Fibroblast of lung (primary cell): ENCODE data around the gene DRICH1. TPM values are rescaled to one million over a fixed set of nuclear protein-coding genes. Genes with fewer than 3 reads are reported as not detected.
"Not testable (repeated sequence)": the region's sequence is repeated elsewhere in the genome, so short reads cannot be mapped to it uniquely, and the experiment has no call there.

Source experiments
- DNase-seq, 2 donors: peaks; one replicate each; pipeline versions ENCODE4 v3.0.0 to v3.0.0-alpha.2; 2010; ENCODE audit warnings: low read depth in 2 of 2
- H2AFZ ChIP-seq: 2 replicates; pipeline ENCODE4 v1.5.1; 2012; ENCODE audit warnings: low read length, control low read depth, inconsistent platforms
- H3K27ac ChIP-seq: 2 replicates; pipeline ENCODE4 v1.5.1; 2011; ENCODE audit warnings: low read length, control low read depth; ENCODE audit not compliant: insufficient read depth
- H3K27me3 ChIP-seq: 2 replicates; pipeline ENCODE4 v1.5.1; 2011; ENCODE audit warnings: mild to moderate bottlenecking, low read length; ENCODE audit not compliant: control insufficient read depth, insufficient read depth
- H3K36me3 ChIP-seq: 2 replicates; pipeline ENCODE4 v1.5.1; 2011; ENCODE audit warnings: low read length; ENCODE audit not compliant: control insufficient read depth, insufficient read depth
- H3K4me1 ChIP-seq: 2 replicates; pipeline ENCODE4 v1.5.1; 2011; ENCODE audit warnings: low read length; ENCODE audit not compliant: control insufficient read depth, insufficient read depth; ENCODE audit errors: extremely low read depth
- H3K4me2 ChIP-seq: 2 replicates; pipeline ENCODE4 v1.5.1; 2011; ENCODE audit warnings: low read length, control low read depth; ENCODE audit not compliant: insufficient read depth; ENCODE audit errors: extremely low read depth
- H3K4me3 ChIP-seq, 4 experiments: fragments of 200-600 bp in 1 of 4; sonication (generic) in 1 of 4; replicated peaks in 1 of 4; 2 replicates each; pipeline ENCODE4 v1.5.1; 2011 to 2016; ENCODE audit warnings: low read length in 4 of 4, low read depth in 3 of 4, mild to moderate bottlenecking in 3 of 4, control low read depth in 2 of 4, inconsistent platforms in 1 of 4, mixed read lengths in 1 of 4; ENCODE audit not compliant: insufficient read depth in 1 of 4; ENCODE audit errors: control extremely low read depth in 1 of 4
- H3K79me2 ChIP-seq: 2 replicates; pipeline ENCODE4 v1.5.1; 2012; ENCODE audit warnings: mild to moderate bottlenecking, low read length, inconsistent platforms; ENCODE audit not compliant: control insufficient read depth, insufficient read depth
- H3K9ac ChIP-seq: 2 replicates; pipeline ENCODE4 v1.5.1; 2011; ENCODE audit warnings: mild to moderate bottlenecking, low read length, control low read depth; ENCODE audit not compliant: insufficient read depth
- H3K9me3 ChIP-seq: 2 replicates; pipeline ENCODE4 v1.5.1; 2012; ENCODE audit warnings: low read depth, low read length; ENCODE audit not compliant: control insufficient read depth, insufficient read depth
- H4K20me1 ChIP-seq: 2 replicates; pipeline ENCODE4 v1.5.1; 2011; ENCODE audit warnings: low read length; ENCODE audit not compliant: control insufficient read depth, insufficient read depth; ENCODE audit errors: extremely low read depth
- EZH2 ChIP-seq: IDR thresholded peaks from 2 replicates; pipeline ENCODE4 v1.5.1; 2012; ENCODE audit warnings: low read length, control low read depth, mild to moderate bottlenecking; ENCODE audit errors: missing control alignments
- polyA plus RNA-seq, 2 donors: library from polyadenylated mRNA; depleted of rRNA in 1 of 2; stranded (reverse) in 1 of 2; unstranded in 1 of 2; fragments of >200 nt; gene quantifications; 2 replicates each; pipeline ENCODE4 v1.2.1, GENCODE V29; 2011 to 2012; ENCODE audit warnings: missing spikeins in 1 of 2
- total RNA-seq: library from RNA; depleted of rRNA; stranded (reverse); fragments of >200 nt; gene quantifications from 2 replicates; pipeline ENCODE4 v1.2.1, GENCODE V29; 2014
- TF ChIP-seq, protein P1 (sequence below), 2 donors: IDR thresholded peaks in 1 of 2; conservative IDR thresholded peaks in 1 of 2; 1 replicate in 1 of 2; 2 replicates in 1 of 2; pipeline ENCODE4 v1.5.1; 2011 to 2012; ENCODE audit warnings: low read length in 2 of 2, control low read depth in 1 of 2, inconsistent platforms in 1 of 2, low read depth in 1 of 2, mild to moderate bottlenecking in 1 of 2

Gene DRICH1
- total and polyA plus RNA-seq, 2 donors (not counting 1 experiment from before 2014, with no cell fraction given), result not detected

- H4K20me1 ChIP-seq, result no peaks in the 10 kb centered on the region
- no peaks in the 10 kb centered on the region for H3K36me3 ChIP-seq
- H3K4me1 ChIP-seq, result no peaks in the 10 kb centered on the region
- TF ChIP-seq, protein P1, sequence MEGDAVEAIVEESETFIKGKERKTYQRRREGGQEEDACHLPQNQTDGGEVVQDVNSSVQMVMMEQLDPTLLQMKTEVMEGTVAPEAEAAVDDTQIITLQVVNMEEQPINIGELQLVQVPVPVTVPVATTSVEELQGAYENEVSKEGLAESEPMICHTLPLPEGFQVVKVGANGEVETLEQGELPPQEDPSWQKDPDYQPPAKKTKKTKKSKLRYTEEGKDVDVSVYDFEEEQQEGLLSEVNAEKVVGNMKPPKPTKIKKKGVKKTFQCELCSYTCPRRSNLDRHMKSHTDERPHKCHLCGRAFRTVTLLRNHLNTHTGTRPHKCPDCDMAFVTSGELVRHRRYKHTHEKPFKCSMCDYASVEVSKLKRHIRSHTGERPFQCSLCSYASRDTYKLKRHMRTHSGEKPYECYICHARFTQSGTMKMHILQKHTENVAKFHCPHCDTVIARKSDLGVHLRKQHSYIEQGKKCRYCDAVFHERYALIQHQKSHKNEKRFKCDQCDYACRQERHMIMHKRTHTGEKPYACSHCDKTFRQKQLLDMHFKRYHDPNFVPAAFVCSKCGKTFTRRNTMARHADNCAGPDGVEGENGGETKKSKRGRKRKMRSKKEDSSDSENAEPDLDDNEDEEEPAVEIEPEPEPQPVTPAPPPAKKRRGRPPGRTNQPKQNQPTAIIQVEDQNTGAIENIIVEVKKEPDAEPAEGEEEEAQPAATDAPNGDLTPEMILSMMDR (conservative IDR thresholded peaks at IDR 0.05 in 1 of 2, IDR thresholded peaks at IDR 0.05 in 1 of 2; ENCODE audit: low read depth in 1 of 2, low read length in 2 of 2), result no peak
- no peak for TF ChIP-seq EZH2
- H3K9me3 ChIP-seq, result no peaks in the 10 kb centered on the region
- no peak overlapping the region for H2AFZ ChIP-seq
- no peak overlapping the region for H3K27ac ChIP-seq
- no peak for DNase-seq
- H3K9ac ChIP-seq, result no peak overlapping the region
- H3K4me2 ChIP-seq, result no peak overlapping the region
- H3K79me2 ChIP-seq, result no peaks in the 10 kb centered on the region
- no peak overlapping the region for H3K4me3 ChIP-seq
- H3K27me3 ChIP-seq, result no peaks in the 10 kb centered on the region
Measured at GRCh38 chr22:23673826-23674690, 41.9 kb upstream of the DRICH1 start.

- no peaks in the 10 kb centered on the region for H3K36me3 ChIP-seq
- no peak overlapping the region for H3K4me3 ChIP-seq
- no peak for DNase-seq
- H3K27ac ChIP-seq, result no peak overlapping the region
- no peak overlapping the region for H3K4me2 ChIP-seq
- no peaks in the 10 kb centered on the region for H3K79me2 ChIP-seq
- no peaks in the 10 kb centered on the region for H3K4me1 ChIP-seq
- H4K20me1 ChIP-seq, result no peaks in the 10 kb centered on the region
- TF ChIP-seq EZH2, result no peak
- TF ChIP-seq, protein P1 (conservative IDR thresholded peaks at IDR 0.05 in 1 of 2, IDR thresholded peaks at IDR 0.05 in 1 of 2; ENCODE audit: low read depth in 1 of 2, low read length in 2 of 2), result no peak
- H3K9ac ChIP-seq, result no peak overlapping the region
- H3K9me3 ChIP-seq, result no peaks in the 10 kb centered on the region
- H3K27me3 ChIP-seq, result no peaks in the 10 kb centered on the region
- H2AFZ ChIP-seq, result no peak overlapping the region
Measured at GRCh38 chr22:23673050-23673620, 41.0 kb upstream of the DRICH1 start.

- H2AFZ ChIP-seq, H3K4me2 ChIP-seq, H3K4me3 ChIP-seq, H3K9me3 ChIP-seq, H3K9ac ChIP-seq, H3K79me2 ChIP-seq, H3K4me1 ChIP-seq, DNase-seq, H3K27me3 ChIP-seq, H3K36me3 ChIP-seq, H4K20me1 ChIP-seq, H3K27ac ChIP-seq: not testable (repeated sequence)
Measured at GRCh38 chr22:23672307-23673049, 40.4 kb upstream of the DRICH1 start.

DNA sequence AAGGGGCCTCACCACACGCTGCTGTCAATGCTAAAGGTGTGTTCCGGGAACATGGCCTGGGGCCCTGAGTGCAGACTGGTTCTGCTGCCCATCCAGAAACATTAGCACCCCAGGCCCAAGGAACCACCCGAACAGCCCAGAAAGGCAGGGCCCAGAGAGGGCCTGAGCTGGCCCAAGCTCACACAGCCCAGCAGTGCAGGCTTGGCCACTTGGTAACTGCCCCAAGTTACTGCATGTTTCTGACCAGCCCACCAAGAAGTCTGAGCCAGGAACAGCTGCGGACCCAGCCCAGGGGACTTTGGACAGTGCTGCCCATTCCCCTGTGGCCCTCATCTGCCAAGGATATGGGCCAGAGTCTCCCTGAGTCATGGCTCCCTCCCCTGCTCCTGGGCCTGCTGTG lies 39.3 kb upstream of the DRICH1 start:
- H3K4me3 ChIP-seq, H4K20me1 ChIP-seq, H3K27me3 ChIP-seq, H3K27ac ChIP-seq, H3K9me3 ChIP-seq, H3K79me2 ChIP-seq, DNase-seq, H3K4me2 ChIP-seq, H3K36me3 ChIP-seq, H3K9ac ChIP-seq, H2AFZ ChIP-seq, H3K4me1 ChIP-seq: not testable (repeated sequence)
